Adrenal gland (tissue), 12 donors: ENCODE results near the gene METTL26. TPM values are rescaled to one million over a fixed set of nuclear protein-coding genes. Genes with fewer than 3 reads are reported as not detected.

Experiments
- DNase-seq, 7 donors: peaks; one replicate each; pipeline ENCODE4 v3.0.0-alpha.2; 2019 to 2020
- H3K27ac ChIP-seq, 5 donors: fragments of 200-600 bp; sonication (generic) in 4 of 5; 1 replicate in 3 of 5; 2 replicates in 2 of 5; pipeline versions ENCODE4 v1.5.1 to v1.8.0; 2016 to 2020; ENCODE audit warnings: mild to moderate bottlenecking in 1 of 5
- H3K27me3 ChIP-seq: fragments of 200-600 bp; 2 replicates; pipeline ENCODE4 v1.8.0; 2021
- H3K36me3 ChIP-seq, 2 donors: fragments of 200-600 bp; replicated peaks in 1 of 2; 1 replicate in 1 of 2; 2 replicates in 1 of 2; pipeline versions ENCODE4 v1.5.1 to v1.8.0; 2018 to 2022
- H3K4me1 ChIP-seq, 2 donors: fragments of 200-600 bp; replicated peaks in 1 of 2; 1 replicate in 1 of 2; 2 replicates in 1 of 2; pipeline versions ENCODE4 v1.5.1 to v1.8.0; 2018 to 2021
- H3K4me3 ChIP-seq, 4 donors: fragments of 200-600 bp; sonication (generic) in 3 of 4; one replicate each; pipeline ENCODE4 v1.5.1; 2016 to 2018
- H3K9me3 ChIP-seq, 3 donors: fragments of 200-600 bp; sonication (generic) in 1 of 3; replicated peaks in 1 of 3; 1 replicate in 2 of 3; 2 replicates in 1 of 3; pipeline versions ENCODE4 v1.5.1 to v1.8.0; 2016 to 2021
- CTCF ChIP-seq, 6 experiments: fragments of 450-650 bp in 4 of 6; fragments of 200-600 bp in 2 of 6; sonication (generic) in 1 of 6; IDR thresholded peaks; 1 replicate in 5 of 6; 2 replicates in 1 of 6; pipeline versions ENCODE4 v1.5.1 to v1.8.0; 2016 to 2021; ENCODE audit warnings: antibody characterized with exemption in 6 of 6, mild to moderate bottlenecking in 2 of 6, moderate library complexity in 1 of 6
- POLR2A ChIP-seq, 2 donors: fragments of 450-650 bp; IDR thresholded peaks; one replicate each; pipeline ENCODE4 v1.6.1; 2017; ENCODE audit warnings: antibody characterized with exemption in 2 of 2, mild to moderate bottlenecking in 2 of 2, moderate library complexity in 1 of 2
- WGBS, 4 donors: extraction: QIAGEN DNeasy Blood & Tissue Kit in 2 of 4; methylation state at CpG; one replicate each; pipeline versions ENCODE4 v1.1.5 to v1.1.7; 2013 to 2017; 5-methylcytosine and 5-hydroxymethylcytosine counted together
- intact Hi-C, 2 donors: fragments of 100-400 bp; cut with DNase I; formaldehyde crosslinking; loops; one replicate each; pipeline versions ENCODE4 v1.14.1 to v1.15.0; 2022 to 2023
- polyA plus RNA-seq, 3 donors: library from polyadenylated mRNA; stranded (reverse); fragments of 200-250 nt in 2 of 3; fragments of 350-450 nt in 1 of 3; fragmentation: Illumina TruSeq in 1 of 3; extraction: RNeasy Lipid Tissue Mini Kit (QIAGEN cat#74804) in 1 of 3; gene quantifications; one replicate each; pipeline ENCODE4 v1.2.3, GENCODE V29; 2013 to 2014
- total RNA-seq, 9 donors: library from RNA; depleted of rRNA in 4 of 9; stranded (reverse); fragments of >200 nt in 4 of 9; fragments of 120-200 nt in 1 of 9; fragmentation: NEBNext Ultra II Directional in 1 of 9; extraction: Animal tissue kit (Norgen Biotek cat#: 25700) in 1 of 9; gene quantifications; one replicate each; pipeline versions ENCODE4 v1.1.0 to v1.2.4, GENCODE V29; 2013 to 2023
- donor health status: healthy with polysubstance abuse.
- donor health status: Bipolar disorder and iron deficiency.
- donor health status: DM: yes; HTN: yes; CAD: no.
- donor health status: DM: no; HTN: no; CAD: no.
- donor health status: DM: no; HTN: no; CAD: no.
- donor health status: DM: yes; HTN: yes; CAD: no.

Gene METTL26
- total and polyA plus RNA-seq, 12 donors, result 40.4 to 403 (median 130) TPM

GRCh38 chr16:684071-684794 is 48.1 kb upstream of the METTL26 start, which contains the start of gene JMJD8:
Gene JMJD8 (minus strand): TSS chr16:684334. CDS start chr16:684319, 15 bp downstream.
- Histone ChIP-seq H3K27ac (peak within 1 kb of the TSS in 4 of 5 donors; percentile 38 to 90 (median 80)), H3K4me3 (peak within 1 kb of the TSS in 2 of 4 donors; percentile 4 to 79), H3K9me3 (no peaks in the 10 kb centered on the region), H3K27me3 (no peaks in the 10 kb centered on the region), H3K36me3 (peaks cover 0 to 36% of the 10 kb centered on the region in 2 donors), H3K4me1 (peaks cover 27 to 47% of the 10 kb centered on the region in 2 donors)
- DNase-seq, result peak; percentile 97 to 98 (median 97)
- WGBS, 4 donors, result 0 to 3% (median 1%) methylated on average over 1 to 91 of the region's 91 CpGs
- intact Hi-C loops, result no loop called here
- peak; percentile 32 to 69 for TF ChIP-seq POLR2A (IDR thresholded peaks at IDR 0.05)
- TF ChIP-seq CTCF (IDR thresholded peaks at IDR 0.05), result no peak

- H3K27ac ChIP-seq, result peak overlapping the region in 4 of 5 donors; percentile 38 to 90 (median 80)
- 12 to 23% (median 17%) methylated on average over 22 to 57 of the region's 57 CpGs for WGBS, 4 donors
These were observed 47.4 kb upstream of the METTL26 start for GRCh38 chr16:683396-684070.

GRCh38 chr16:682493-683395 is 46.6 kb upstream of the METTL26 start:
- TF ChIP-seq CTCF (IDR thresholded peaks at IDR 0.05) (peak in 1 of 6 experiments; percentile 3), POLR2A (IDR thresholded peaks at IDR 0.05) (peak in 1 of 2 donors; percentile 6)
- intact Hi-C loops, result no loop called here
- H3K4me1 ChIP-seq, result peaks cover 27 to 41% of the 10 kb centered on the region in 2 donors
- H3K9me3 ChIP-seq, result no peaks in the 10 kb centered on the region
- no peak overlapping the region for H3K4me3 ChIP-seq
- WGBS, 4 donors, result 68 to 77% (median 70%) methylated on average over 32 to 36 of the region's 36 CpGs
- H3K27me3 ChIP-seq, result no peaks in the 10 kb centered on the region
- H3K36me3 ChIP-seq, result peaks cover 0 to 35% of the 10 kb centered on the region in 2 donors
- peak overlapping the region in 2 of 5 donors; percentile 38 to 79 for H3K27ac ChIP-seq
- peak in 1 of 7 donors; percentile 36 for DNase-seq

More at GRCh38 chr16:683396-684070, 47.4 kb upstream of the METTL26 start:
- Histone ChIP-seq H3K9me3 (no peaks in the 10 kb centered on the region), H3K27me3 (no peaks in the 10 kb centered on the region), H3K36me3 (peaks cover 0 to 36% of the 10 kb centered on the region in 2 donors), H3K4me3 (peak overlapping the region in 2 of 4 donors; percentile 4 to 79), H3K4me1 (peaks cover 27 to 41% of the 10 kb centered on the region in 2 donors)
- intact Hi-C loops, result no loop called here
- no peak for TF ChIP-seq CTCF (IDR thresholded peaks at IDR 0.05)
- TF ChIP-seq POLR2A (IDR thresholded peaks at IDR 0.05), result no peak
- DNase-seq, result peak in 3 of 7 donors; percentile 38 to 57 (median 39)
